ENCODE measurements around the gene MAN1A2. TPM values are rescaled to one million over a fixed set of nuclear protein-coding genes. Genes with fewer than 3 reads are reported as not detected.

The MAN1A2 gene
- total RNA-seq, 1 experiment from 2014 or later, result 38.1 TPM

DNA sequence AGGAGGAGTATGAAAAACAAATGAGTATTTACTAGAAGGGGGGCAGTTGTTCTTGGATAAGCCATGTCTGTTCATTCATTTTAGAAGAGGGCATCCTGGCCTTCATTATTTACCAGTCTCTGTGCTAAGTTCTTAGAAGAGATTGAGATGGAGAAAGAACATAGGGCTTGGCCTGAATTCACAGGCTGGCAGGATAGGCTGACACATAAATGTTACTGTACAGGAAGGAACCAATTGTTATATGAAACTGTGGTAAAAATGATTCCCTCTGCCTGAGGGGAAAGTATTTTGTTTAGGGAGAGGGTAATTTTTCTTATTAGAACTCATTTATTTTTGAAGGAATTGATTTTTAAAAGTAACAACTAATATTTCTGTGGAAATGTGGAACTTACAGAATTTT lies 99.5 kb downstream of the MAN1A2 start:
- Histone ChIP-seq H3K4me1 (ENCODE audit: control insufficient read depth in 1 of 2, insufficient read depth in 2 of 2, low read length in 2 of 2) (no peaks in the 10 kb centered on the region), H4K20me1 (ENCODE audit: insufficient read depth) (no peaks in the 10 kb centered on the region), H3K9ac (ENCODE audit: low read length) (no peak overlapping the region), H3K4me3 (replicated peaks in 1 of 2; ENCODE audit: low read depth in 1 of 2, low read length in 2 of 2) (no peak overlapping the region), H3K27me3 (ENCODE audit: insufficient read depth, low read length) (no peaks in the 10 kb centered on the region), H3K36me3 (ENCODE audit: control insufficient read depth in 1 of 2, insufficient read depth in 2 of 2, low read length in 2 of 2) (0 out of 4 replicates have a peak, but pooled peaks cover 0 to 6% of the 10 kb centered on the region in 2 experiments), H3K27ac (ENCODE audit: low read depth, low read length) (no peak overlapping the region), H2AFZ (ENCODE audit: low read depth, low read length, poor library complexity, severe bottlenecking) (no peak overlapping the region), H3K79me2 (ENCODE audit: insufficient read depth, low read length) (no peaks in the 10 kb centered on the region), H3K9me2 (ENCODE audit: insufficient read depth) (no peaks in the 10 kb centered on the region), H3K4me2 (ENCODE audit: low read length) (no peak overlapping the region), H3K9me3 (ENCODE audit: control insufficient read depth in 1 of 2, insufficient read depth in 1 of 2, low read depth in 1 of 2, low read length in 2 of 2) (no peaks in the 10 kb centered on the region)
- no peak for DNase-seq (ENCODE audit: low read depth, low spot score)
- no peak for ATAC-seq
- no TSS peak for BruUV-seq (replicated peaks)
- ChIA-PET CTCF (no interaction called here), RAD21 (ENCODE audit: low non-redundant PET in 1 of 2, low total read pairs in 2 of 2, uncharacterized antibody in 2 of 2, unreplicated experiment in 2 of 2) (no interaction called here), POLR2A (no interaction called here)
- intact Hi-C loops (cut with micrococcal nuclease), result no loop called here
- no peak for TF ChIP-seq ELF1 (IDR thresholded peaks at IDR 0.05; ENCODE audit: borderline replicate concordance, low read depth)
- no peak for TF ChIP-seq EZH2phosphoT487 (IDR thresholded peaks at IDR 0.05; ENCODE audit: borderline replicate concordance)
- TF ChIP-seq RAD21 (IDR thresholded peaks at IDR 0.05; ENCODE audit: low read depth), result no peak
- no peak for TF ChIP-seq REST (IDR thresholded peaks at IDR 0.05; ENCODE audit: low read depth)
- TF ChIP-seq, protein P1, sequence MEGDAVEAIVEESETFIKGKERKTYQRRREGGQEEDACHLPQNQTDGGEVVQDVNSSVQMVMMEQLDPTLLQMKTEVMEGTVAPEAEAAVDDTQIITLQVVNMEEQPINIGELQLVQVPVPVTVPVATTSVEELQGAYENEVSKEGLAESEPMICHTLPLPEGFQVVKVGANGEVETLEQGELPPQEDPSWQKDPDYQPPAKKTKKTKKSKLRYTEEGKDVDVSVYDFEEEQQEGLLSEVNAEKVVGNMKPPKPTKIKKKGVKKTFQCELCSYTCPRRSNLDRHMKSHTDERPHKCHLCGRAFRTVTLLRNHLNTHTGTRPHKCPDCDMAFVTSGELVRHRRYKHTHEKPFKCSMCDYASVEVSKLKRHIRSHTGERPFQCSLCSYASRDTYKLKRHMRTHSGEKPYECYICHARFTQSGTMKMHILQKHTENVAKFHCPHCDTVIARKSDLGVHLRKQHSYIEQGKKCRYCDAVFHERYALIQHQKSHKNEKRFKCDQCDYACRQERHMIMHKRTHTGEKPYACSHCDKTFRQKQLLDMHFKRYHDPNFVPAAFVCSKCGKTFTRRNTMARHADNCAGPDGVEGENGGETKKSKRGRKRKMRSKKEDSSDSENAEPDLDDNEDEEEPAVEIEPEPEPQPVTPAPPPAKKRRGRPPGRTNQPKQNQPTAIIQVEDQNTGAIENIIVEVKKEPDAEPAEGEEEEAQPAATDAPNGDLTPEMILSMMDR (IDR thresholded peaks at IDR 0.05 in 2 of 3, conservative IDR thresholded peaks at IDR 0.05 in 1 of 3; ENCODE audit: borderline replicate concordance in 1 of 3, insufficient read depth in 1 of 3, low read depth in 2 of 3, low read length in 2 of 3), result no peak
- TF ChIP-seq CEBPB (IDR thresholded peaks at IDR 0.05; ENCODE audit: low read depth), result no peak
- no peak for TF ChIP-seq FOSL1 (IDR thresholded peaks at IDR 0.05; ENCODE audit: low read depth)
- TF ChIP-seq ZFX (IDR thresholded peaks at IDR 0.05), result no peak
- no peak for TF ChIP-seq POLR2A (IDR thresholded peaks at IDR 0.05; ENCODE audit: borderline replicate concordance, extremely low read depth, insufficient read depth, insufficient read length)
- TF ChIP-seq CBX3 (IDR thresholded peaks at IDR 0.05; ENCODE audit: low read depth), result no peak
- no peak for TF ChIP-seq YY1 (IDR thresholded peaks at IDR 0.05; ENCODE audit: extremely low read depth, insufficient replicate concordance, low read depth, low read length)
- no peak for TF ChIP-seq ZNF274 (IDR thresholded peaks at IDR 0.05; ENCODE audit: low read depth, low read length)

All from HCT116 (cell line).